GM12865 (cell line): ENCODE results near the gene FYB2.

Source experiments
- DNase-seq: peaks from one replicate; pipeline ENCODE4 v3.0.0; 2010; ENCODE audit warnings: low read depth
- H3K4me3 ChIP-seq: 2 replicates; pipeline ENCODE4 v1.5.1; 2011; ENCODE audit warnings: mild to moderate bottlenecking, low read depth, low read length, control low read depth
- TF ChIP-seq, protein P1 (sequence below): IDR thresholded peaks from 2 replicates; pipeline ENCODE4 v1.5.1; 2011; ENCODE audit warnings: low read length, control low read depth, low read depth, inconsistent platforms; ENCODE audit not compliant: insufficient read depth; ENCODE audit errors: missing control alignments

Gene FYB2

DNA sequence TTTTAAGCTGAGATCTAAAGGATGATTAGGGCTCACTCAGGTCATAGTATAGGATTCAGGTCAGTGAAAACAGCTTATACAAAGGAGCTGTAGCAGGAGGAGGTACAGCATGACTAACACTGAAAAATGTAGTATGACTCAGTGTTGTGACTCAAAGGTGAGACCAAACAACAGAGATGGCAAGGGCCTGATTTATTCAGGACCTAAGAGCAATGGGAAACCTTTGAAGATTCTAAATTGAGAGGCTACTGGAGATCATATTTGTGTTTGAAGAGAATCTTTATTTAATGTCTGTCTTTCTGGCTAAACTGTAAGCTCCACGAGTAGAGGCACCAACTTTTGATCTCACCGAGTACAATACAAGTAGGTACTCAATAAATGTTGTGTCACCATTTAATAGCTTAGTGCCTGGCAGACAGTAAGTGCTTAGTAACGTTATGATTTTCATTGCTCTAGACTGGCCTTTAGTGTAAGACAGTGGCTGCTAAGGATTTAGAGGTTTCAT, 130.6 kb downstream of the FYB2 start:
- no peak overlapping the region for H3K4me3 ChIP-seq
- TF ChIP-seq, protein P1, sequence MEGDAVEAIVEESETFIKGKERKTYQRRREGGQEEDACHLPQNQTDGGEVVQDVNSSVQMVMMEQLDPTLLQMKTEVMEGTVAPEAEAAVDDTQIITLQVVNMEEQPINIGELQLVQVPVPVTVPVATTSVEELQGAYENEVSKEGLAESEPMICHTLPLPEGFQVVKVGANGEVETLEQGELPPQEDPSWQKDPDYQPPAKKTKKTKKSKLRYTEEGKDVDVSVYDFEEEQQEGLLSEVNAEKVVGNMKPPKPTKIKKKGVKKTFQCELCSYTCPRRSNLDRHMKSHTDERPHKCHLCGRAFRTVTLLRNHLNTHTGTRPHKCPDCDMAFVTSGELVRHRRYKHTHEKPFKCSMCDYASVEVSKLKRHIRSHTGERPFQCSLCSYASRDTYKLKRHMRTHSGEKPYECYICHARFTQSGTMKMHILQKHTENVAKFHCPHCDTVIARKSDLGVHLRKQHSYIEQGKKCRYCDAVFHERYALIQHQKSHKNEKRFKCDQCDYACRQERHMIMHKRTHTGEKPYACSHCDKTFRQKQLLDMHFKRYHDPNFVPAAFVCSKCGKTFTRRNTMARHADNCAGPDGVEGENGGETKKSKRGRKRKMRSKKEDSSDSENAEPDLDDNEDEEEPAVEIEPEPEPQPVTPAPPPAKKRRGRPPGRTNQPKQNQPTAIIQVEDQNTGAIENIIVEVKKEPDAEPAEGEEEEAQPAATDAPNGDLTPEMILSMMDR, result no peak
- DNase-seq, result peak; percentile 14

- no peak overlapping the region for H3K4me3 ChIP-seq
- TF ChIP-seq, protein P1, result no peak
- no peak for DNase-seq
These were observed 133.0 kb downstream of the FYB2 start for GRCh38 chr1:56686169-56686568.

DNA sequence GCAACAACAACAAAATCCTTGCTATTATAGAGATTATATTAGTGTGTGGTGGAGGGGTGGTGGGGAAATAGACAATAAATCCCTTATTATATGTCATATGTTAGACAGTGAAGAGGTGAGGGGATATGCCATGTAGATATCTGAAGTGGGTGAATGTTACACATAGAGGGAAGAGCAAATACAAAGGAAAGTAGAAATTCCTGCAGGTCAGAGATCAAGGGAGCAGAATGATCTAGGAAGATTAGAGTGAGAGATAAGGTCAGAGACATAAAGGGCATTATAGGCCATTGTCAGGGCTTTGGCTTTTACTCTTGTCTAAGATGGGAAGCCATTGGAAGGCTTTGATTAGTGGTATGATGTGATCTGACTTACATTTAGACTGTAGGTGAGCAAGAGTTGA, 135.6 kb downstream of the FYB2 start:
- no peak for DNase-seq
- TF ChIP-seq, protein P1, result no peak
- H3K4me3 ChIP-seq, result no peak overlapping the region

- DNase-seq, result no peak
- H3K4me3 ChIP-seq, result no peak overlapping the region
- TF ChIP-seq, protein P1, result no peak
These were observed 142.6 kb downstream of the FYB2 start for GRCh38 chr1:56676571-56677035.

DNA sequence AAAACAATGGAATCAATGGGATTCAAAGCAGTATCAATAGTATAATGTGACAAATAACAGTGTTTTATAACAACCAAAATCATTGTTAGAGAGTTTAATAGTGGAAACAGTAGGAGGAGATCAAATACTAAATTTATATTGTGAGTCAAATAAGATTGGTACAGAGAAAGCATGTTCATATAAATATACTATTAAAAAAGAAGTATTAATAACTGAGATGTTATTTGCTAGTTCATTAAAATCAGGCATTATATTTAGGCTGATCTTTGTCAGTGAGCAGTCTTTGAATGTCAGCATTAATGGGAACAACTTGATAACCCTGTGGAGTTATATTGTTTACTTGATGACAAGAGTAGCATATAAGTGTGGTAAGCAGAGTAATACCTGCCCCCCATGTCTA, 143.4 kb downstream of the FYB2 start:
- no peak for DNase-seq
- no peak overlapping the region for H3K4me3 ChIP-seq
- TF ChIP-seq, protein P1, result no peak

GRCh38 chr1:56672579-56672978, 146.6 kb downstream of the FYB2 start:
- no peak overlapping the region for H3K4me3 ChIP-seq
- DNase-seq, result no peak
- TF ChIP-seq, protein P1, result no peak

DNA sequence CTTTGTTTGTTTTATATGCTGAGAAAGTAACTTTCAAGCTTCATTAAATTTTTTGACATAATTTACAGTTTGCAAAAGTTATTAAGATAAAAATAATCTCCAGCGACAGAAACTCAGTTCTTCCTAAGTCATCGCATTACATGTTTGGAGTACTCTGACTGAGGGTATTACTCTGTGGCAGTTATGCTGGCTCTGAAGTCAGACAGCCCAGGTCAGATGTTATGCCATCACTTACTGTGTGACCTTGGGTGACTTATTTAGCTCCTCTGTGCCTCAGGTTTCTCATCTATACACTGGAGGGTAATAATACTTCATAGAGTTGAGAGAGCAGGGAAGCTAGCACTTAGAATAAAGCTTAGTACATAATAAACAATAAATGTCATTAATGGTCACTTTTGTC, 147.7 kb downstream of the FYB2 start:
- no peak for DNase-seq
- TF ChIP-seq, protein P1, result no peak
- H3K4me3 ChIP-seq, result no peak overlapping the region
